Endodermal cell (in vitro differentiated cells): ENCODE data around the gene PYGM. TPM values are rescaled to one million over a fixed set of nuclear protein-coding genes. Genes with fewer than 3 reads are reported as not detected.

Source experiments
- DNase-seq: peaks from one replicate; pipeline ENCODE4 v3.0.0-alpha.2; 2017
- H3K27ac ChIP-seq: 2 replicates; pipeline ENCODE4 v1.5.1; 2013; ENCODE audit warnings: mild to moderate bottlenecking, low read depth, low read length, moderate library complexity
- H3K27me3 ChIP-seq: 2 replicates; pipeline ENCODE4 v1.6.1; 2013; ENCODE audit warnings: mild to moderate bottlenecking, low read length, moderate library complexity; ENCODE audit not compliant: insufficient read depth, control insufficient read depth, poor library complexity, severe bottlenecking
- H3K36me3 ChIP-seq: 2 replicates; pipeline ENCODE4 v1.7.0; 2013; ENCODE audit warnings: mild to moderate bottlenecking, low read length, moderate library complexity; ENCODE audit not compliant: control insufficient read depth, insufficient read depth
- H3K4me1 ChIP-seq: one replicate; pipeline ENCODE4 v1.7.0; 2013; ENCODE audit warnings: low read length; ENCODE audit not compliant: control insufficient read depth, insufficient read depth
- H3K4me3 ChIP-seq: 2 replicates; pipeline ENCODE4 v1.5.1; 2013; ENCODE audit warnings: mild to moderate bottlenecking, low read length, moderate library complexity
- H3K9ac ChIP-seq: 2 replicates; pipeline ENCODE4 v1.6.1; 2013; ENCODE audit warnings: mild to moderate bottlenecking, low read length, moderate library complexity; ENCODE audit not compliant: poor library complexity, severe bottlenecking; ENCODE audit errors: extremely low read depth
- H3K9me3 ChIP-seq: 2 replicates; pipeline ENCODE4 v1.6.1; 2013; ENCODE audit warnings: mild to moderate bottlenecking, low read length, moderate library complexity; ENCODE audit not compliant: control insufficient read depth
- H3K27ac Mint-ChIP-seq: 2 replicates; pipeline ENCODE4 v1.8.0; 2020; ENCODE audit warnings: mixed read lengths
- H3K27me3 Mint-ChIP-seq: 2 replicates; pipeline ENCODE4 v1.8.0; 2021; ENCODE audit warnings: mild to moderate bottlenecking, mixed read lengths; ENCODE audit not compliant: insufficient read depth
- H3K36me3 Mint-ChIP-seq: 2 replicates; pipeline ENCODE4 v1.8.0; 2020; ENCODE audit warnings: low read depth, mixed read lengths
- H3K4me1 Mint-ChIP-seq: 2 replicates; pipeline ENCODE4 v1.8.0; 2020; ENCODE audit warnings: mixed read lengths
- H3K4me3 Mint-ChIP-seq: 2 replicates; pipeline ENCODE4 v1.8.0; 2020; ENCODE audit warnings: mild to moderate bottlenecking, moderate library complexity, mixed read lengths
- H3K9me3 Mint-ChIP-seq: 2 replicates; pipeline ENCODE4 v1.8.0; 2020; ENCODE audit warnings: mild to moderate bottlenecking, mixed read lengths
- CTCF ChIP-seq: fragments of 200-600 bp; sonication (generic); conservative IDR thresholded peaks from 2 replicates; pipeline ENCODE4 v1.5.0; 2021; ENCODE audit warnings: antibody characterized with exemption, mild to moderate bottlenecking
- WGBS, 2 experiments: methylation state at CpG; one replicate each; pipeline versions ENCODE4 v1.1.5 to v1.1.7; 2013; ENCODE audit warnings: missing lambda C conversion rate in 2 of 2, mixed read lengths in 1 of 2; ENCODE audit not compliant: insufficient coverage in 1 of 2, insufficient read length in 1 of 2; 5-methylcytosine and 5-hydroxymethylcytosine counted together
- total RNA-seq, 2 donors: library from RNA; stranded (reverse); fragmentation: NEBNext Ultra II Directional in 1 of 2; extraction: Animal tissue kit (Norgen Biotek cat#: 25700) in 1 of 2; gene quantifications; 2 replicates in 1 of 2; 3 replicates in 1 of 2; pipeline ENCODE4 v1.2.1, GENCODE V29; 2021

The PYGM gene
- total RNA-seq, 2 donors from 2014 or later, result 1.1 to 1.2 TPM

- no peak overlapping the region for H3K9ac ChIP-seq
- H3K9me3 Mint-ChIP-seq, result no peaks in the 10 kb centered on the region
- H3K9me3 ChIP-seq, result no peaks in the 10 kb centered on the region
- H3K27me3 Mint-ChIP-seq, result no peaks in the 10 kb centered on the region
- peak; percentile 47 for DNase-seq
- peaks cover 35% of the 10 kb centered on the region for H3K36me3 ChIP-seq
- no peak overlapping the region for H3K4me3 Mint-ChIP-seq
- peak overlapping the region; percentile 77 for H3K27ac Mint-ChIP-seq
- H3K27me3 ChIP-seq, result no peaks in the 10 kb centered on the region
- H3K4me3 ChIP-seq, result no peak overlapping the region
- WGBS, 2 experiments, result 74 to 83% methylated on average over 3 to 7 of the region's 7 CpGs
- peaks cover 16% of the 10 kb centered on the region for H3K4me1 ChIP-seq
- H3K4me1 Mint-ChIP-seq, result peaks cover 43% of the 10 kb centered on the region
- TF ChIP-seq CTCF, result no peak
- H3K27ac ChIP-seq, result peak overlapping the region; percentile 19
- peaks cover 33% of the 10 kb centered on the region for H3K36me3 Mint-ChIP-seq
Measured at GRCh38 chr11:64760759-64761420, 1.1 kb upstream of the PYGM start.

- no peaks in the 10 kb centered on the region for H3K9me3 Mint-ChIP-seq
- WGBS, 2 experiments, result 79 to 87% methylated on average over 10 to 21 of the region's 21 CpGs
Measured at GRCh38 chr11:64759131-64759721, 548 bp downstream of the PYGM start.

More at GRCh38 chr11:64759131-64759721, 548 bp downstream of the PYGM start:
- Histone ChIP-seq H3K27me3 (no peaks in the 10 kb centered on the region), H3K36me3 (peaks cover 21% of the 10 kb centered on the region), H3K4me3 (no peak overlapping the region), H3K9ac (no peak overlapping the region), H3K4me1 (peaks cover 9% of the 10 kb centered on the region), H3K27ac (peak overlapping the region; percentile 30), H3K9me3 (no peaks in the 10 kb centered on the region)
- H3K4me1 Mint-ChIP-seq, result peaks cover 31% of the 10 kb centered on the region
- peak overlapping the region; percentile 84 for H3K27ac Mint-ChIP-seq
- no peak for DNase-seq
- no peak for TF ChIP-seq CTCF
- H3K4me3 Mint-ChIP-seq, result no peak overlapping the region
- no peaks in the 10 kb centered on the region for H3K27me3 Mint-ChIP-seq
- H3K36me3 Mint-ChIP-seq, result peaks cover 18% of the 10 kb centered on the region
